ENCODE data around the gene STK16.

DNA sequence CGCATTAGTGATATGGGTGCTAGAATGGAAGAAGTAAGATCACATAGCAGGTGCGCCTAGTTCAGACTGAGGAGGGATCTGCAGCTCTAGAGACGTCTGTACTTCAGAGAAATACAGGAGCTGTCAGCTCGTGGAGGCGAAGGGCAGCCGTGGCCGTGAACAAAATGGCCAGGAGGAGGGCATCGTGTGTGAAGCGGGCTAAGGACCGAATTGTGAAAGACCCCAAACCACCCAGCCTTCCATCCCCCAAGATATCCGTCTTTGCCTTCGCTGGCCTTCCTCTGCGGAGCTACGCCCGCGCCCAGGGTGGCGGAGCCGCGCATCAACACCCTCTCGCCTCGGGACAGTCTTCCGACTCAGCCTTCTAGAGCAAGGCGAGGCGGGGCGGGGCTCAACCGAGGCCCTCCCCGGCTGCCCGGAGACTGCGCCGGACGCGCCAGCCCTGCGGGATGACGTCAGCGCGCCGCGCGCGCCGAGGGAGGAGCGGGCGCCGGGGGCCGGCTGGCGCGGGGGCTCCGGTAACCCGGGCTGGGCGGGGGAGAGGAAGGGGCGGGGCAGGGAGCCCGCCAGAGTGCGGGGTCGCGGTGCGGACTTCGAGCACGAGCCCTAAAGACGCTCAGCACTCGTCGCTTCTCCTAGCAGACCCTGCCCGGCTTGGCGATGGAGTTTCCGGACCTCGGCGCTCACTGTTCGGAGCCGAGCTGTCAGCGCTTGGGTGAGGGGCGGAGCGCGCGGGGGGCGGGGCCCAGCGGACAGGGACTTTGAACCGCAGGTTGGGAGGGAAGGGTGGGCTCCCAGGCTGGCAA lies 38.7 kb upstream of the STK16 start, which contains the start of gene ZFAND2B:
- TF ChIP-seq, protein P1, sequence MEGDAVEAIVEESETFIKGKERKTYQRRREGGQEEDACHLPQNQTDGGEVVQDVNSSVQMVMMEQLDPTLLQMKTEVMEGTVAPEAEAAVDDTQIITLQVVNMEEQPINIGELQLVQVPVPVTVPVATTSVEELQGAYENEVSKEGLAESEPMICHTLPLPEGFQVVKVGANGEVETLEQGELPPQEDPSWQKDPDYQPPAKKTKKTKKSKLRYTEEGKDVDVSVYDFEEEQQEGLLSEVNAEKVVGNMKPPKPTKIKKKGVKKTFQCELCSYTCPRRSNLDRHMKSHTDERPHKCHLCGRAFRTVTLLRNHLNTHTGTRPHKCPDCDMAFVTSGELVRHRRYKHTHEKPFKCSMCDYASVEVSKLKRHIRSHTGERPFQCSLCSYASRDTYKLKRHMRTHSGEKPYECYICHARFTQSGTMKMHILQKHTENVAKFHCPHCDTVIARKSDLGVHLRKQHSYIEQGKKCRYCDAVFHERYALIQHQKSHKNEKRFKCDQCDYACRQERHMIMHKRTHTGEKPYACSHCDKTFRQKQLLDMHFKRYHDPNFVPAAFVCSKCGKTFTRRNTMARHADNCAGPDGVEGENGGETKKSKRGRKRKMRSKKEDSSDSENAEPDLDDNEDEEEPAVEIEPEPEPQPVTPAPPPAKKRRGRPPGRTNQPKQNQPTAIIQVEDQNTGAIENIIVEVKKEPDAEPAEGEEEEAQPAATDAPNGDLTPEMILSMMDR (IDR thresholded peaks at IDR 0.05; ENCODE audit: low read depth, low read length), result no peak
- no peak for TF ChIP-seq EZH2phosphoT487 (IDR thresholded peaks at IDR 0.05; ENCODE audit: low read depth)
